Endothelial cell (in vitro differentiated cells): ENCODE data around the gene SMPDL3A. TPM values are rescaled to one million over a fixed set of nuclear protein-coding genes. Genes with fewer than 3 reads are reported as not detected.

Experiments used
- DNase-seq: peaks from one replicate; pipeline ENCODE4 v3.0.0; 2021; ENCODE audit warnings: low spot score
- H3K27ac Mint-ChIP-seq: one replicate; pipeline ENCODE4 v1.8.0; 2021; ENCODE audit warnings: mixed read lengths, inconsistent platforms; ENCODE audit not compliant: unreplicated experiment
- H3K27me3 Mint-ChIP-seq: one replicate; pipeline ENCODE4 v1.8.0; 2021; ENCODE audit warnings: mild to moderate bottlenecking, moderate library complexity, mixed read lengths, inconsistent platforms; ENCODE audit not compliant: unreplicated experiment
- H3K36me3 Mint-ChIP-seq: one replicate; pipeline ENCODE4 v1.8.0; 2021; ENCODE audit warnings: mild to moderate bottlenecking, low read depth, mixed read lengths, inconsistent platforms; ENCODE audit not compliant: unreplicated experiment
- H3K4me1 Mint-ChIP-seq: one replicate; pipeline ENCODE4 v1.8.0; 2021; ENCODE audit warnings: mild to moderate bottlenecking, mixed read lengths, inconsistent platforms; ENCODE audit not compliant: unreplicated experiment
- H3K4me3 Mint-ChIP-seq: one replicate; pipeline ENCODE4 v1.8.0; 2021; ENCODE audit warnings: mild to moderate bottlenecking, mixed read lengths, inconsistent platforms; ENCODE audit not compliant: unreplicated experiment
- H3K9me3 Mint-ChIP-seq: one replicate; pipeline ENCODE4 v1.8.0; 2021; ENCODE audit warnings: mixed read lengths, inconsistent platforms; ENCODE audit not compliant: unreplicated experiment
- total RNA-seq: library from RNA; stranded (reverse); fragmentation: NEBNext Ultra II Directional; extraction: Animal tissue kit (Norgen Biotek cat#: 25700); gene quantifications from one replicate; pipeline ENCODE4 v1.2.1, GENCODE V29; 2021; ENCODE audit not compliant: unreplicated experiment
- TF ChIP-seq, protein P1 (sequence below): fragments of 200-600 bp; sonication (generic); IDR thresholded peaks from one replicate; pipeline ENCODE4 v1.5.0; 2021; ENCODE audit warnings: antibody characterized with exemption; ENCODE audit not compliant: unreplicated experiment

Gene SMPDL3A
- total RNA-seq, 1 donor from 2014 or later: 10.3 TPM

DNA sequence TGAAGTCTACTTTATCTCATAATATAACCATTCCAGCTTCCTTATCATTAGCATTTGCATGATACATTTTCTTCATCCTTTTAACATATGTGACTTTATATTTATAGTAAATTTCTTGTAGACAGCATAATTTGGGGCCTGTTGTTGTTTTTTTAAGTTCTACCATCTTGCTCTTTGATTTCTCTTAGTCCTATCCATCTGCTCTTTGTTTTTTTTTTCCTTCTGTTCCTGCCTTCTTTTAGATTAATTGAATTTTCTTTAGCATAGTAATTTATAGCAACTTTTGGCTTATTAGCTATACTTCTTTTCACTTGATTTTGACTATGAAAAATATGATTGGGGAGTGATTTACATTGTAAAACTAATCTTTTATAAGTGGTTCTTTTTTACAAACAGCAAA is 28.7 kb upstream of the SMPDL3A start:
- H3K27me3 Mint-ChIP-seq: no peaks in the 10 kb centered on the region
- H3K4me1 Mint-ChIP-seq: no peaks in the 10 kb centered on the region
- no peak overlapping the region for H3K4me3 Mint-ChIP-seq

DNA sequence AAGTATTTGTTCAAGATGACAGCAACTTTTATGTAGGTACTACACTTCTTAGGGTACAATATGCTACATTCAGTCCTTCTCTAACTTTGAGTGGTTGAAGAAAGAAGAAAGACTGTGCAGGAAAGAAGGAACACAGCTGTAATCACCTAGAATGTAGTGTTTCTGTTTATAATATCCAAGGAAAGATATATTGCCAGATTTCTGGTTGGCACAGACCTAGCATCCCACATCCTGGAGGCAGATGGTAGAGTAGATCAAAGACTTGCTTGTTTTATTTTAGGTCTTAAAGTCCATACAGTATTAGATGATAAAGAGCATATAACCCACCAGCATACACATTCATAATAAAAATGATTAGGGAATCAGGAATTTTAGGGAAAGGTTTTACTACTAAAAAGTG is 22.8 kb upstream of the SMPDL3A start:
- Mint-ChIP-seq H3K9me3 (no peaks in the 10 kb centered on the region), H3K27ac (no peak overlapping the region), H3K4me3 (no peak overlapping the region), H3K4me1 (no peaks in the 10 kb centered on the region), H3K27me3 (no peaks in the 10 kb centered on the region), H3K36me3 (no peaks in the 10 kb centered on the region)
- TF ChIP-seq, protein P1, sequence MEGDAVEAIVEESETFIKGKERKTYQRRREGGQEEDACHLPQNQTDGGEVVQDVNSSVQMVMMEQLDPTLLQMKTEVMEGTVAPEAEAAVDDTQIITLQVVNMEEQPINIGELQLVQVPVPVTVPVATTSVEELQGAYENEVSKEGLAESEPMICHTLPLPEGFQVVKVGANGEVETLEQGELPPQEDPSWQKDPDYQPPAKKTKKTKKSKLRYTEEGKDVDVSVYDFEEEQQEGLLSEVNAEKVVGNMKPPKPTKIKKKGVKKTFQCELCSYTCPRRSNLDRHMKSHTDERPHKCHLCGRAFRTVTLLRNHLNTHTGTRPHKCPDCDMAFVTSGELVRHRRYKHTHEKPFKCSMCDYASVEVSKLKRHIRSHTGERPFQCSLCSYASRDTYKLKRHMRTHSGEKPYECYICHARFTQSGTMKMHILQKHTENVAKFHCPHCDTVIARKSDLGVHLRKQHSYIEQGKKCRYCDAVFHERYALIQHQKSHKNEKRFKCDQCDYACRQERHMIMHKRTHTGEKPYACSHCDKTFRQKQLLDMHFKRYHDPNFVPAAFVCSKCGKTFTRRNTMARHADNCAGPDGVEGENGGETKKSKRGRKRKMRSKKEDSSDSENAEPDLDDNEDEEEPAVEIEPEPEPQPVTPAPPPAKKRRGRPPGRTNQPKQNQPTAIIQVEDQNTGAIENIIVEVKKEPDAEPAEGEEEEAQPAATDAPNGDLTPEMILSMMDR: no peak
- no peak for DNase-seq

More for the DNA sequence above, 28.7 kb upstream of the SMPDL3A start:
- Mint-ChIP-seq H3K36me3 (no peaks in the 10 kb centered on the region), H3K9me3 (no peaks in the 10 kb centered on the region), H3K27ac (no peak overlapping the region)
- TF ChIP-seq, protein P1: no peak
- no peak for DNase-seq

DNA sequence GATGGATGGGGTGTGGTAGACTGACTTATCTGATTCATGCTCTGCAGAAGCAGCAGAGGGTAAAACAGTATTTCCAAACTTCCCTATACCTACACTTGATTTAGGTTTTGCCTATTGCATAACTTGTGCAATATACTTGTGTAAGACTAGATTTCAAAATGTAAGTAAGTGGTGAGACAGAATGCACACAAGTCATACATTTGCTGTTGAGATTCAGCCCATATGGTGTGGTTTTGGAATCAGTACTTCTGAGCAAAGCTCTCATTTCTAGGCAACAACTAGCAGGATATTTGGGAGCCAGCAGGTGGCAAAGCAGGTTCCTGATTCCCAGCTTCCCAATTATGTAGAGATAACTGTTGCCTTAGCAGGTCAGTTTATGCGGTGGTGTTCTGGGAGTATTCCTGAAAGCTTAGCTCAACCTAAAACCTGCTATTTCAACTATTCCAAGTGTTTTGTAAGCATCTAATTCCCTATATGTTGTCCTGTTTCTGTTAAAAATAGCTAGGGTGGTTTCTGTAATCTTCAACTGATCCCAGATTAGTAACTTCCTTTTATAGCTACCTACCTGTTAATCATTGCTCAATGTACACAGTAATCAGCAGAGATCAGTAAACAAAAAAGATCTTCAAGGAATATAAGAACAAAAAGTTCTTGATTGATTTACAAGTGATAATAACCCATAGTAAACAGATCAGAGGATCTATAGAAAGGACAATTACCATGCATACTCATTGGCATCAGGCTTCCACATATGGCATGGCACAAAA is 18.0 kb upstream of the SMPDL3A start:
- DNase-seq: no peak
- TF ChIP-seq, protein P1: no peak
- H3K27ac Mint-ChIP-seq: no peak overlapping the region
- H3K4me3 Mint-ChIP-seq: no peak overlapping the region
- H3K9me3 Mint-ChIP-seq: no peaks in the 10 kb centered on the region
- no peaks in the 10 kb centered on the region for H3K27me3 Mint-ChIP-seq
- H3K36me3 Mint-ChIP-seq: no peaks in the 10 kb centered on the region
- H3K4me1 Mint-ChIP-seq: no peaks in the 10 kb centered on the region

DNA sequence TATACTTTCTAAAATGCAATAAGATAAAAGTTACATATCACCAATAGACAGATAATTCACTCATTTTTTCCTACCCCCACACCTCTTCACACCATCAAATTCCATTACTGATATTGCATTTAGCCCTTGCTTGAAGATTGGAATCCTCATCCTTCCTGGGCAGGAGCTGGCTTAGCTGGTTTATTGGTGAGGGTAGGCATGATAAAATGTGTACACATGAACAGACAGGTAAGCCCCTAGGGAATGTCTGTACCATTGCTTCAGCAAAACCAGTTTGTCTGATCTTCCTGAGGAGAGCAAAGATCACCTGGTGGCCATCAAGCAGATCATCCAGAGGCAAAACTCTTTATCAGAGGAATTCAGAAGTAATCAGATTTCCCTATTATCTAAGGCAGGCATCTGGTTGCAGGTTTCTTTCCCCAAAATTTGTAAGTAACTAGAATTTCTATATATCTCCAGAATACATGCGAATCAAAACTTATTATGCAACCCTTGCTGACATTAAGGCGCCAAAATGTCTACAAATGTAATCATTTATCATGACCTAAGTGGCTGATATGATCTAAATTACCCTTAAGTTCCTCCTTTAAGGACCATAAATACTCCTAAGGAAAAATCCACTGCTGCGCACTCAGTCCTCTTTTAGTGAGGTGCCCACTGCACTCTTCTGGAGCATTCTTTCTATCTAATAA is 16.2 kb upstream of the SMPDL3A start:
- no peak for DNase-seq
- Mint-ChIP-seq H3K36me3 (no peaks in the 10 kb centered on the region), H3K27ac (no peak overlapping the region), H3K27me3 (no peaks in the 10 kb centered on the region), H3K9me3 (no peaks in the 10 kb centered on the region), H3K4me1 (no peaks in the 10 kb centered on the region), H3K4me3 (no peak overlapping the region)
- TF ChIP-seq, protein P1: no peak

DNA sequence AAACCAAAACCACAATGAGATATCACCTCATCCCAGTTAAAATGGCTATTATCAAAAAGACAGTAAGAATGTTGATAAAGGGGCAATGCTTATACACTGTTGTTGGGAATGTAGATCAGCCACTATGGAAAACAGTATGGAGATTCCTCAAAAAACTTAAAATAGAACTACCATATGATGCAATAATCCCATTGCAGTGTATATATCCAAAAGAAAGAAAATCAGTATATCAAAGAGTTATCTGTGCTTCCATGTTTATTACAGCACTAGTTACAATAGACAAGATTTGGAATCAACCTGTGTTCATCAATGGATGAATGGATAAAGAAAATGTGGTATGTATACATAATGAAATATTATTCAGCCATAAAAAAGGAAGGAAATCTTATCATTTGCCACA is 13.1 kb upstream of the SMPDL3A start:
- Mint-ChIP-seq H3K4me3 (no peak overlapping the region), H3K27ac (no peak overlapping the region), H3K27me3 (no peaks in the 10 kb centered on the region), H3K4me1 (peaks cover 13% of the 10 kb centered on the region), H3K9me3 (no peaks in the 10 kb centered on the region), H3K36me3 (no peaks in the 10 kb centered on the region)
- TF ChIP-seq, protein P1: no peak
- DNase-seq: no peak
